ENCODE measurements around the gene PIF1.

The PIF1 gene

GRCh38 chr15:64825431-64826294 lies at the start of gene PIF1:
Gene PIF1, minus strand, starts transcription at chr15:64825647. Its CDS starts 1,312 bp downstream, at chr15:64824335.
- peak; percentile 94 for DNase-seq

- no peak for DNase-seq
Observed at GRCh38 chr15:64870353-64870752, 44.9 kb upstream of the PIF1 start.

- DNase-seq = no peak
Observed at GRCh38 chr15:64869501-64869900, 44.1 kb upstream of the PIF1 start.

GRCh38 chr15:64865998-64866520 lies 40.6 kb upstream of the PIF1 start:
- no peak for DNase-seq

- DNase-seq = no peak
Observed at GRCh38 chr15:64865126-64865997, 39.9 kb upstream of the PIF1 start.

GRCh38 chr15:64864068-64864467 lies 38.6 kb upstream of the PIF1 start:
- no peak for DNase-seq

GRCh38 chr15:64862408-64862807 lies 37.0 kb upstream of the PIF1 start:
- no peak for DNase-seq

- DNase-seq = no peak
Observed at GRCh38 chr15:64861960-64862359, 36.5 kb upstream of the PIF1 start.

- DNase-seq = no peak
Observed at GRCh38 chr15:64861331-64861730, 35.9 kb upstream of the PIF1 start.

- no peak for DNase-seq
Observed at GRCh38 chr15:64859226-64859625, 33.8 kb upstream of the PIF1 start.

GRCh38 chr15:64858021-64858575 lies 32.7 kb upstream of the PIF1 start:
- no peak for DNase-seq

GRCh38 chr15:64857421-64857820 lies 32.0 kb upstream of the PIF1 start:
- DNase-seq = no peak

GRCh38 chr15:64856429-64857145 lies 31.1 kb upstream of the PIF1 start:
- no peak for DNase-seq

- no peak for DNase-seq
Observed at GRCh38 chr15:64855205-64855975, 29.9 kb upstream of the PIF1 start.

- DNase-seq = no peak
Observed at GRCh38 chr15:64854526-64854925, 29.1 kb upstream of the PIF1 start.

- no peak for DNase-seq
Observed at GRCh38 chr15:64854041-64854440, 28.6 kb upstream of the PIF1 start.

- no peak for DNase-seq
Observed at GRCh38 chr15:64851503-64851840, 26.0 kb upstream of the PIF1 start.

GRCh38 chr15:64850778-64851502 lies 25.5 kb upstream of the PIF1 start:
- no peak for DNase-seq

GRCh38 chr15:64847876-64848716 lies 22.6 kb upstream of the PIF1 start:
- DNase-seq = no peak

- DNase-seq = no peak
Observed at GRCh38 chr15:64847448-64847847, 22.0 kb upstream of the PIF1 start.

Measured in NCI-H345 (cell line).